Endothelial cell of umbilical vein (primary cell): Measurements from ENCODE around the gene LCN6. TPM values are rescaled to one million over a fixed set of nuclear protein-coding genes. Genes with fewer than 3 reads are reported as not detected.

ENCODE experiments used
- BruUV-seq: library from RNA; stranded (reverse); fragments of 400-500 nt; replicated peaks from 2 replicates; lab custom pipeline; 2021; lab: Mats Ljungman, UMichigan
- CTCF ChIA-PET: fragments of 300-600, 350-600 bp; sonication (Branson Sonifier 250); formaldehyde crosslinking; loops from one replicate; lab custom pipeline; 2021; ENCODE audit warnings: antibody characterized with exemption, inconsistent platforms; lab: Charles Lee
- POLR2A ChIA-PET: fragments of 300-600, 350-600 bp; sonication (Branson Sonifier 250); formaldehyde crosslinking; loops from one replicate; lab custom pipeline; 2021; ENCODE audit warnings: antibody characterized with exemption, inconsistent platforms; lab: Charles Lee
- DNase-seq: peaks from one replicate; pipeline ENCODE4 v3.0.0-alpha.2; 2011; ENCODE audit warnings: low read depth, low spot score
- FAIRE-seq: peaks from 2 replicates; lab custom pipeline; 2011; peaks lifted over from hg19 to GRCh38; lab: Jason Lieb, UNC
- H2AFZ ChIP-seq: 2 replicates; pipeline ENCODE4 v1.6.0; 2012; ENCODE audit warnings: low read depth, low read length, control low read depth, inconsistent platforms
- H3K27ac ChIP-seq: 2 replicates; pipeline ENCODE4 v1.5.1; 2011; ENCODE audit warnings: low read depth, mild to moderate bottlenecking, control low read depth, low read length, moderate library complexity; ENCODE audit not compliant: insufficient read depth
- H3K27me3 ChIP-seq, 2 experiments: 2 replicates each; pipeline versions ENCODE4 v1.6.0 to v1.6.1; 2011; ENCODE audit warnings: low read length in 2 of 2, mixed read lengths in 1 of 2; ENCODE audit not compliant: control insufficient read depth in 2 of 2, insufficient read depth in 2 of 2
- H3K36me3 ChIP-seq, 2 experiments: 2 replicates in 1 of 2; 3 replicates in 1 of 2; pipeline ENCODE4 v1.5.1; 2011; ENCODE audit warnings: low read length in 2 of 2, mild to moderate bottlenecking in 1 of 2, moderate library complexity in 1 of 2; ENCODE audit not compliant: control insufficient read depth in 2 of 2, insufficient read depth in 2 of 2; ENCODE audit errors: extremely low read depth in 1 of 2
- H3K4me1 ChIP-seq: 3 replicates; pipeline ENCODE4 v1.5.1; 2011; ENCODE audit warnings: mild to moderate bottlenecking, low read length; ENCODE audit not compliant: control insufficient read depth, insufficient read depth; ENCODE audit errors: extremely low read depth
- H3K4me2 ChIP-seq: 2 replicates; pipeline ENCODE4 v1.6.1; 2011; ENCODE audit warnings: low read length, control low read depth, mixed read lengths; ENCODE audit not compliant: insufficient read depth
- H3K4me3 ChIP-seq, 3 experiments: fragments of 200-600 bp in 1 of 3; sonication (generic), shearing (Covaris generic) in 1 of 3; replicated peaks in 1 of 3; 2 replicates each; pipeline ENCODE4 v1.5.1; 2011 to 2016; ENCODE audit warnings: control low read depth in 3 of 3, low read length in 3 of 3, mild to moderate bottlenecking in 2 of 3, inconsistent platforms in 1 of 3, low read depth in 1 of 3, moderate library complexity in 1 of 3; ENCODE audit not compliant: insufficient read depth in 1 of 3
- H3K79me2 ChIP-seq: 2 replicates; pipeline ENCODE4 v1.6.0; 2012; ENCODE audit warnings: low read length, inconsistent platforms; ENCODE audit not compliant: control insufficient read depth, insufficient read depth
- H3K9ac ChIP-seq: replicated peaks from 2 replicates; pipeline ENCODE3; 2011; ENCODE audit warnings: low read length, control low read depth; ENCODE audit not compliant: insufficient read depth; ENCODE audit errors: extremely low read depth
- H3K9me1 ChIP-seq: replicated peaks from 3 replicates; pipeline ENCODE4 v1.6.0; 2011; ENCODE audit warnings: mild to moderate bottlenecking, low read length; ENCODE audit not compliant: control insufficient read depth, insufficient read depth; ENCODE audit errors: extremely low read depth
- H3K9me3 ChIP-seq: replicated peaks from 2 replicates; pipeline ENCODE4 v1.5.1; 2012; ENCODE audit warnings: low read length, inconsistent platforms; ENCODE audit not compliant: control insufficient read depth, insufficient read depth
- H4K20me1 ChIP-seq: replicated peaks from 2 replicates; pipeline ENCODE3; 2011; ENCODE audit warnings: mild to moderate bottlenecking, low read length; ENCODE audit not compliant: control insufficient read depth, insufficient read depth; ENCODE audit errors: extremely low read depth
- EZH2 ChIP-seq: IDR thresholded peaks from 2 replicates; pipeline ENCODE4 v1.6.1; 2012; ENCODE audit warnings: borderline replicate concordance, low read depth, mild to moderate bottlenecking, moderate library complexity, low read length, inconsistent platforms; ENCODE audit not compliant: severe bottlenecking
- FOS ChIP-seq: IDR thresholded peaks from 2 replicates; pipeline ENCODE4 v1.6.1; 2011; ENCODE audit warnings: mild to moderate bottlenecking, low read length, moderate library complexity, borderline replicate concordance; ENCODE audit not compliant: insufficient read depth
- GATA2 ChIP-seq: IDR thresholded peaks from 2 replicates; pipeline ENCODE4 v1.7.0; 2011; ENCODE audit warnings: low read depth, mild to moderate bottlenecking, moderate library complexity, mixed read lengths, low read length; ENCODE audit not compliant: insufficient read length, insufficient read depth
- JUN ChIP-seq: IDR thresholded peaks from 2 replicates; pipeline ENCODE4 v1.6.1; 2011; ENCODE audit warnings: borderline replicate concordance, low read depth; ENCODE audit not compliant: insufficient read length, insufficient read depth
- MAX ChIP-seq: IDR thresholded peaks from 2 replicates; pipeline ENCODE4 v1.6.1; 2011; ENCODE audit not compliant: insufficient read depth, insufficient read length
- MYC ChIP-seq: IDR thresholded peaks from one replicate; pipeline ENCODE4 v1.6.1; 2011; ENCODE audit warnings: mild to moderate bottlenecking, low read depth, low read length
- POLR2A ChIP-seq: IDR thresholded peaks from 2 replicates; pipeline ENCODE4 v1.6.1; 2012; ENCODE audit warnings: low read depth, mild to moderate bottlenecking, control low read depth, low read length
- POLR2AphosphoS5 ChIP-seq: IDR thresholded peaks from 2 replicates; pipeline ENCODE4 v1.6.1; 2012; ENCODE audit warnings: low read depth, mild to moderate bottlenecking, control low read depth, low read length, moderate library complexity; ENCODE audit not compliant: insufficient read depth
- dilution Hi-C: fragments of 300-500 bp; cut with MboI; formaldehyde crosslinking; loops from one replicate; pipeline ENCODE4 v1.15.0; 2019; ENCODE audit warnings: low sequenced_read_pairs; ENCODE audit not compliant: extremely low pct_ligation_motif_present
- intact Hi-C: fragments of 100-400 bp; cut with micrococcal nuclease; formaldehyde crosslinking; loops from one replicate; pipeline ENCODE4 v1.10.0; 2022
- polyA plus RNA-seq, 4 experiments: library from polyadenylated mRNA; depleted of rRNA in 3 of 4; stranded (reverse) in 3 of 4; unstranded in 1 of 4; fragments of >200 nt; gene quantifications; 2 replicates each; pipeline versions ENCODE4 v1.2.1 to v1.2.3, GENCODE V29; 2011 to 2012; ENCODE audit warnings: missing spikeins in 1 of 4
- total RNA-seq: library from RNA; stranded (reverse); gene quantifications from 2 replicates; pipeline ENCODE4 v1.2.3, GENCODE V29; 2021
- TF ChIP-seq, protein P1 (sequence below), 2 donors: IDR thresholded peaks; 1 replicate in 1 of 2; 2 replicates in 1 of 2; pipeline ENCODE4 v1.5.1; 2011; ENCODE audit warnings: low read length in 2 of 2, mild to moderate bottlenecking in 2 of 2, moderate library complexity in 2 of 2, control low read depth in 1 of 2, inconsistent platforms in 1 of 2, low read depth in 1 of 2; ENCODE audit not compliant: insufficient read depth in 1 of 2; ENCODE audit errors: extremely low read depth in 1 of 2

Gene LCN6
- total and polyA plus RNA-seq, 2 donors (not counting 3 experiments of a cell fraction or from before 2014, with no cell fraction given) = 0.17 TPM; not detected in 1

GRCh38 chr9:136743639-136744211 is 4.6 kb downstream of the LCN6 start:
- Histone ChIP-seq H3K4me2 (no peak overlapping the region), H3K9me3 (no peaks in the 10 kb centered on the region), H3K36me3 (no peaks in the 10 kb centered on the region), H3K27ac (no peak overlapping the region), H2AFZ (no peak overlapping the region), H4K20me1 (no peaks in the 10 kb centered on the region), H3K4me1 (no peaks in the 10 kb centered on the region), H3K9me1 (no peaks in the 10 kb centered on the region), H3K79me2 (no peaks in the 10 kb centered on the region), H3K4me3 (no peak overlapping the region), H3K9ac (no peak overlapping the region), H3K27me3 (peaks cover 0 to 5% of the 10 kb centered on the region in 2 experiments)
- POLR2A ChIA-PET = interaction anchor here (1.0 kb wide), 1 partner anchor 16 kb away, joined by 3 read pairs; no protein-coding TSS in a partner anchor
- DNase-seq (no peak), FAIRE-seq (no peak)
- CTCF ChIA-PET = interaction anchor here (1.0 to 6.0 kb wide), 3 partner anchors 14 to 57 kb away, joined by 3 to 31 read pairs (median 5); no protein-coding TSS in a partner anchor
- no peak for TF ChIP-seq POLR2A
- TF ChIP-seq EZH2 = no peak
- no peak for TF ChIP-seq FOS
- TF ChIP-seq JUN = no peak
- TF ChIP-seq, protein P1, sequence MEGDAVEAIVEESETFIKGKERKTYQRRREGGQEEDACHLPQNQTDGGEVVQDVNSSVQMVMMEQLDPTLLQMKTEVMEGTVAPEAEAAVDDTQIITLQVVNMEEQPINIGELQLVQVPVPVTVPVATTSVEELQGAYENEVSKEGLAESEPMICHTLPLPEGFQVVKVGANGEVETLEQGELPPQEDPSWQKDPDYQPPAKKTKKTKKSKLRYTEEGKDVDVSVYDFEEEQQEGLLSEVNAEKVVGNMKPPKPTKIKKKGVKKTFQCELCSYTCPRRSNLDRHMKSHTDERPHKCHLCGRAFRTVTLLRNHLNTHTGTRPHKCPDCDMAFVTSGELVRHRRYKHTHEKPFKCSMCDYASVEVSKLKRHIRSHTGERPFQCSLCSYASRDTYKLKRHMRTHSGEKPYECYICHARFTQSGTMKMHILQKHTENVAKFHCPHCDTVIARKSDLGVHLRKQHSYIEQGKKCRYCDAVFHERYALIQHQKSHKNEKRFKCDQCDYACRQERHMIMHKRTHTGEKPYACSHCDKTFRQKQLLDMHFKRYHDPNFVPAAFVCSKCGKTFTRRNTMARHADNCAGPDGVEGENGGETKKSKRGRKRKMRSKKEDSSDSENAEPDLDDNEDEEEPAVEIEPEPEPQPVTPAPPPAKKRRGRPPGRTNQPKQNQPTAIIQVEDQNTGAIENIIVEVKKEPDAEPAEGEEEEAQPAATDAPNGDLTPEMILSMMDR (IDR thresholded peaks at IDR 0.05; ENCODE audit: extremely low read depth in 1 of 2, insufficient read depth in 1 of 2, low read depth in 1 of 2, low read length in 2 of 2) = no peak
- TF ChIP-seq MAX = no peak
- no peak for TF ChIP-seq MYC
- no peak for TF ChIP-seq POLR2AphosphoS5
- no peak for TF ChIP-seq GATA2
- BruUV-seq = no TSS peak
- dilution Hi-C loops (no loop called here), intact Hi-C loops (no loop called here)
